ENCODE results near the gene COPRS.

The COPRS gene

DNA sequence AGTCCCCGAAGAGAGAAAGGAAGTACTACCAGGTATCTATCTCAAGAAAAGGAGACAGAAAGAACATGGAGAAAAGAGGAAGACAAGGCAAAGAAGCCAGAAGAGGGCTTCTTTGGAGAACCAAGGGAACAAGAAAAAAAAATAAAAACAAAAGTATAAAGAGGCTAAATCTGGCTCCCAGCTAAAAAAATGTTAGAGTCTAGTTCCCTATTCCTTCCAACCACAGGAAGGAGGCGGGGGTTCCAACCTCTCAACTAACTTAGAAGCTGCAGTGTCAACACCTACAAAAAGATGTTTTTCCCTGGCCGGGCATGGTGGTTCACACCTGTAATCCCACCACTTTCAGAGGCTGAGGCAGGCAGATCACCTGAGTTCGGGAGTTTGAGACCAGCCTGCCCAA, 29.1 kb upstream of the COPRS start:
- Histone ChIP-seq H3K9me2 (replicated peaks; ENCODE audit: low read depth, low read length) (no peaks in the 10 kb centered on the region), H3K9ac (ENCODE audit: low read depth, low read length, poor library complexity, severe bottlenecking) (no peak overlapping the region), H3K27me3 (ENCODE audit: insufficient read depth, low read length, poor library complexity, severe bottlenecking) (no peaks in the 10 kb centered on the region), H3K4me2 (ENCODE audit: low read depth, low read length, poor library complexity, severe bottlenecking) (no peak overlapping the region), H3K4me1 (ENCODE audit: insufficient read depth, low read length, poor library complexity, severe bottlenecking) (no peaks in the 10 kb centered on the region), H3K36me3 (ENCODE audit: insufficient read depth, low read length) (peaks cover 64% of the 10 kb centered on the region; the same call in 1 of the 2 replicates), H3F3A (ENCODE audit: low read depth) (no peaks in the 10 kb centered on the region), H4K20me1 (ENCODE audit: insufficient read depth, low read length, poor library complexity, severe bottlenecking) (no peaks in the 10 kb centered on the region), H3K4me3 (ENCODE audit: low read length, poor library complexity, severe bottlenecking) (no peak overlapping the region), H3K9me3 (ENCODE audit: insufficient read depth, low read depth, low read length) (no peaks in the 10 kb centered on the region), H3K79me2 (ENCODE audit: insufficient read depth, low read length) (no peaks in the 10 kb centered on the region), H2AFZ (ENCODE audit: low read length) (no peak overlapping the region)
- no peak for TF ChIP-seq EZH2phosphoT487 (IDR thresholded peaks at IDR 0.05; ENCODE audit: borderline replicate concordance)
- TF ChIP-seq, protein P1, sequence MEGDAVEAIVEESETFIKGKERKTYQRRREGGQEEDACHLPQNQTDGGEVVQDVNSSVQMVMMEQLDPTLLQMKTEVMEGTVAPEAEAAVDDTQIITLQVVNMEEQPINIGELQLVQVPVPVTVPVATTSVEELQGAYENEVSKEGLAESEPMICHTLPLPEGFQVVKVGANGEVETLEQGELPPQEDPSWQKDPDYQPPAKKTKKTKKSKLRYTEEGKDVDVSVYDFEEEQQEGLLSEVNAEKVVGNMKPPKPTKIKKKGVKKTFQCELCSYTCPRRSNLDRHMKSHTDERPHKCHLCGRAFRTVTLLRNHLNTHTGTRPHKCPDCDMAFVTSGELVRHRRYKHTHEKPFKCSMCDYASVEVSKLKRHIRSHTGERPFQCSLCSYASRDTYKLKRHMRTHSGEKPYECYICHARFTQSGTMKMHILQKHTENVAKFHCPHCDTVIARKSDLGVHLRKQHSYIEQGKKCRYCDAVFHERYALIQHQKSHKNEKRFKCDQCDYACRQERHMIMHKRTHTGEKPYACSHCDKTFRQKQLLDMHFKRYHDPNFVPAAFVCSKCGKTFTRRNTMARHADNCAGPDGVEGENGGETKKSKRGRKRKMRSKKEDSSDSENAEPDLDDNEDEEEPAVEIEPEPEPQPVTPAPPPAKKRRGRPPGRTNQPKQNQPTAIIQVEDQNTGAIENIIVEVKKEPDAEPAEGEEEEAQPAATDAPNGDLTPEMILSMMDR (conservative IDR thresholded peaks at IDR 0.05; ENCODE audit: low read length) = no peak

DNA sequence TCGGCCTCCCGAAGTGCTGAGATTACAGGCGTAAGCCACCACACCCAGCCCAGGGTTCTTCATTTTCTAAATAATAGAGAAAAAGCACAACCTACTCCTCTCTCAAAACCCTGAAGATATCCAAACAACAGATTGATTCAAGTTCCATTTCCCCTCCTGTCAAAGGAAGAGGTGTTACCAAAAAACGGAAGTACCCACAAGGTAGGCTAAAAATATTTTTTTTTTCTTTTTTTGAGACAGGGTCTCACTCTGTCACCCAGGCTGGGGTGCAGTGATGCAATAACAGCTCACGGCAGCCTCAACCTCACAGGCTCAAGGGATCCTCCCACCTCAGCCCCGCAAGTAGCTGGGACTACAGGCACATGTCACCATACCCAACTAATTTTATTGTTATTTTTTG, 23.5 kb upstream of the COPRS start:
- H3K9me2 ChIP-seq (replicated peaks; ENCODE audit: low read depth, low read length) = no peaks in the 10 kb centered on the region
- no peaks in the 10 kb centered on the region for H3K4me1 ChIP-seq (ENCODE audit: insufficient read depth, low read length, poor library complexity, severe bottlenecking)
- H3K36me3 ChIP-seq (ENCODE audit: insufficient read depth, low read length) = peaks cover 45% of the 10 kb centered on the region; the same call in 1 of the 2 replicates
- no peaks in the 10 kb centered on the region for H3K79me2 ChIP-seq (ENCODE audit: insufficient read depth, low read length)
- no peaks in the 10 kb centered on the region for H3K27me3 ChIP-seq (ENCODE audit: insufficient read depth, low read length, poor library complexity, severe bottlenecking)
- TF ChIP-seq, protein P1 (conservative IDR thresholded peaks at IDR 0.05; ENCODE audit: low read length) = no peak
- TF ChIP-seq EZH2phosphoT487 (IDR thresholded peaks at IDR 0.05; ENCODE audit: borderline replicate concordance) = no peak
- no peaks in the 10 kb centered on the region for H4K20me1 ChIP-seq (ENCODE audit: insufficient read depth, low read length, poor library complexity, severe bottlenecking)
- no peaks in the 10 kb centered on the region for H3F3A ChIP-seq (ENCODE audit: low read depth)
- H3K4me2 ChIP-seq (ENCODE audit: low read depth, low read length, poor library complexity, severe bottlenecking) = no peak overlapping the region
- H3K4me3 ChIP-seq (ENCODE audit: low read length, poor library complexity, severe bottlenecking) = no peak overlapping the region
- no peak overlapping the region for H3K9ac ChIP-seq (ENCODE audit: low read depth, low read length, poor library complexity, severe bottlenecking)
- no peak overlapping the region for H2AFZ ChIP-seq (ENCODE audit: low read length)
- no peaks in the 10 kb centered on the region for H3K9me3 ChIP-seq (ENCODE audit: insufficient read depth, low read depth, low read length)

DNA sequence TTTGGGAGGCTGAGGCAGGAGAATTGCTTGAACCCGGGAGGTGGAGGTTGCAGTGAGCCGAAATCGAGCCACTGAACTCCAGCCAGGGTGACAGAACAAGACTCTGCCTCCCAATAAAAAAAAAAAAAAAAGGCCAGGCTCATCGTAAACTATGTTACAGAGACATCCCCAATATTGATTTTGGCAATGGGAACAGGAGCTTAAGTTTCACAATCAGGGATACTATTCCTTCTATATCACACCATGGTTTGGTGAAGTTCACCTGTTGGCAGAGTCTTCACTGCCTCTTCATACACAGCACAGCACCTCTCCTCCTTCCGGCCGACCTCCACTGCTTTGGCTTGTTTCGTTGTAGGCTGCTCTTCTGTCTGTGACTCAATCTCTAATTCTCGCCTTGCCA, 21.3 kb upstream of the COPRS start:
- Histone ChIP-seq H3K79me2 (ENCODE audit: insufficient read depth, low read length) (no peaks in the 10 kb centered on the region), H3F3A (ENCODE audit: low read depth) (no peaks in the 10 kb centered on the region), H3K9me2 (replicated peaks; ENCODE audit: low read depth, low read length) (no peaks in the 10 kb centered on the region), H3K4me2 (ENCODE audit: low read depth, low read length, poor library complexity, severe bottlenecking) (no peak overlapping the region), H4K20me1 (ENCODE audit: insufficient read depth, low read length, poor library complexity, severe bottlenecking) (no peaks in the 10 kb centered on the region), H3K4me3 (ENCODE audit: low read length, poor library complexity, severe bottlenecking) (no peak overlapping the region), H3K36me3 (ENCODE audit: insufficient read depth, low read length) (peaks cover 48% of the 10 kb centered on the region; the same call in 1 of the 2 replicates), H3K9ac (ENCODE audit: low read depth, low read length, poor library complexity, severe bottlenecking) (no peak overlapping the region), H3K4me1 (ENCODE audit: insufficient read depth, low read length, poor library complexity, severe bottlenecking) (no peaks in the 10 kb centered on the region), H3K9me3 (ENCODE audit: insufficient read depth, low read depth, low read length) (no peaks in the 10 kb centered on the region), H2AFZ (ENCODE audit: low read length) (no peak overlapping the region), H3K27me3 (ENCODE audit: insufficient read depth, low read length, poor library complexity, severe bottlenecking) (no peaks in the 10 kb centered on the region)
- TF ChIP-seq, protein P1 (conservative IDR thresholded peaks at IDR 0.05; ENCODE audit: low read length) = no peak
- no peak for TF ChIP-seq EZH2phosphoT487 (IDR thresholded peaks at IDR 0.05; ENCODE audit: borderline replicate concordance)
